Liver (tissue), 9 donors: ENCODE results near the gene MSI2. TPM values are rescaled to one million over a fixed set of nuclear protein-coding genes. Genes with fewer than 3 reads are reported as not detected.
A peak's percentile ranks its signal among the peaks of the same experiment; 100 is the strongest.

Experiments
- DNase-seq: peaks from one replicate; pipeline ENCODE4 v3.0.0-alpha.2; 2017; ENCODE audit warnings: low spot score
- H3K27ac ChIP-seq, 2 donors: one replicate each; pipeline ENCODE4 v1.7.0; 2013; ENCODE audit warnings: inconsistent platforms in 2 of 2, low read length in 2 of 2, control low read depth in 1 of 2, low read depth in 1 of 2, mild to moderate bottlenecking in 1 of 2
- H3K27me3 ChIP-seq, 4 donors: one replicate each; pipeline versions ENCODE4 v1.6.1 to v1.7.0; 2013; ENCODE audit warnings: low read length in 3 of 4, inconsistent platforms in 1 of 4, mild to moderate bottlenecking in 1 of 4, moderate library complexity in 1 of 4; ENCODE audit not compliant: control insufficient read depth in 4 of 4, insufficient read depth in 4 of 4
- H3K36me3 ChIP-seq, 4 donors: one replicate each; pipeline versions ENCODE4 v1.6.1 to v1.7.0; 2013; ENCODE audit warnings: low read length in 3 of 4, mild to moderate bottlenecking in 3 of 4, low read depth in 1 of 4, moderate library complexity in 1 of 4; ENCODE audit not compliant: control insufficient read depth in 4 of 4, insufficient read depth in 3 of 4
- H3K4me1 ChIP-seq, 4 donors: one replicate each; pipeline versions ENCODE4 v1.6.1 to v1.7.0; 2013; ENCODE audit warnings: low read length in 3 of 4, mild to moderate bottlenecking in 3 of 4, moderate library complexity in 1 of 4; ENCODE audit not compliant: control insufficient read depth in 4 of 4, insufficient read depth in 4 of 4
- H3K4me3 ChIP-seq, 3 donors: one replicate each; pipeline versions ENCODE4 v1.6.1 to v1.7.0; 2013; ENCODE audit warnings: low read length in 3 of 3, control low read depth in 1 of 3, low read depth in 1 of 3, mild to moderate bottlenecking in 1 of 3
- H3K9ac ChIP-seq, 2 donors: one replicate each; pipeline ENCODE4 v1.7.0; 2013; ENCODE audit warnings: low read length in 2 of 2, mild to moderate bottlenecking in 2 of 2, moderate library complexity in 2 of 2, control low read depth in 1 of 2, low read depth in 1 of 2
- H3K9me3 ChIP-seq, 4 donors: one replicate each; pipeline versions ENCODE4 v1.6.1 to v1.7.0; 2013; ENCODE audit warnings: low read length in 3 of 4; ENCODE audit not compliant: control insufficient read depth in 4 of 4
- ATF3 ChIP-seq: IDR thresholded peaks from 2 replicates; pipeline ENCODE4 v1.6.1; 2016; ENCODE audit warnings: antibody characterized with exemption
- CTCF ChIP-seq: fragments of 150-350 bp; IDR thresholded peaks from 2 replicates; pipeline ENCODE4 v1.5.1; 2017; ENCODE audit warnings: improper control_type of control experiment, low read depth, low read length; ENCODE audit not compliant: missing input control
- EGR1 ChIP-seq, 2 donors: IDR thresholded peaks; 2 replicates each; pipeline ENCODE4 v1.6.1; 2016 to 2018; ENCODE audit warnings: antibody characterized with exemption in 2 of 2, low read depth in 2 of 2
- FOXA1 ChIP-seq: IDR thresholded peaks from 2 replicates; pipeline ENCODE4 v1.6.1; 2016; ENCODE audit warnings: antibody characterized with exemption
- FOXA2 ChIP-seq: IDR thresholded peaks from 2 replicates; pipeline ENCODE4 v1.6.1; 2016; ENCODE audit warnings: antibody characterized with exemption
- GABPA ChIP-seq, 2 donors: IDR thresholded peaks in 1 of 2; conservative IDR thresholded peaks in 1 of 2; 2 replicates each; pipeline ENCODE4 v1.6.1; 2016; ENCODE audit warnings: antibody characterized with exemption in 2 of 2, mild to moderate bottlenecking in 1 of 2, moderate library complexity in 1 of 2
- HNF4A ChIP-seq, 2 donors: conservative IDR thresholded peaks; 2 replicates each; pipeline ENCODE4 v1.6.1; 2016; ENCODE audit warnings: antibody characterized with exemption in 2 of 2, mild to moderate bottlenecking in 2 of 2
- HNF4G ChIP-seq: IDR thresholded peaks from 2 replicates; pipeline ENCODE4 v1.6.1; 2016; ENCODE audit warnings: antibody characterized with exemption
- JUND ChIP-seq, 2 donors: IDR thresholded peaks; 2 replicates each; pipeline ENCODE4 v1.6.1; 2016; ENCODE audit warnings: antibody characterized with exemption in 2 of 2
- MAX ChIP-seq: IDR thresholded peaks from 2 replicates; pipeline ENCODE4 v1.6.1; 2016; ENCODE audit warnings: antibody characterized with exemption
- NR2F2 ChIP-seq: IDR thresholded peaks from 2 replicates; pipeline ENCODE4 v1.6.1; 2016; ENCODE audit warnings: antibody characterized with exemption
- RAD21 ChIP-seq, 2 donors: IDR thresholded peaks; 2 replicates each; pipeline ENCODE4 v1.6.1; 2016; ENCODE audit warnings: antibody characterized with exemption in 2 of 2, mild to moderate bottlenecking in 2 of 2
- REST ChIP-seq: IDR thresholded peaks from 2 replicates; pipeline ENCODE4 v1.6.1; 2016; ENCODE audit warnings: antibody characterized with exemption, mild to moderate bottlenecking
- RXRA ChIP-seq, 2 donors: IDR thresholded peaks; 2 replicates each; pipeline ENCODE4 v1.6.1; 2017 to 2018; ENCODE audit warnings: antibody characterized with exemption in 2 of 2, mild to moderate bottlenecking in 1 of 2
- SP1 ChIP-seq: IDR thresholded peaks from 2 replicates; pipeline ENCODE4 v1.6.1; 2018; ENCODE audit warnings: antibody characterized with exemption, mild to moderate bottlenecking
- TAF1 ChIP-seq: conservative IDR thresholded peaks from 2 replicates; pipeline ENCODE4 v1.6.1; 2016; ENCODE audit warnings: antibody characterized with exemption, mild to moderate bottlenecking
- YY1 ChIP-seq: IDR thresholded peaks from 2 replicates; pipeline ENCODE4 v1.6.1; 2016; ENCODE audit warnings: antibody characterized with exemption, mild to moderate bottlenecking
- ZBTB33 ChIP-seq: IDR thresholded peaks from 2 replicates; pipeline ENCODE4 v1.6.1; 2016; ENCODE audit warnings: antibody characterized with exemption
- WGBS: extraction: QIAGEN DNeasy Blood & Tissue Kit; methylation state at CpG from one replicate; pipeline ENCODE4 v1.1.7; 2013; 5-methylcytosine and 5-hydroxymethylcytosine counted together
- polyA plus RNA-seq, 2 donors: library from polyadenylated mRNA; stranded (reverse) in 1 of 2; unstranded in 1 of 2; fragments of 200-250 nt in 1 of 2; fragments of >200 nt in 1 of 2; fragmentation: Nextera tagmentation in 1 of 2; extraction: Ambion mirVana in 1 of 2; gene quantifications; one replicate each; pipeline versions ENCODE4 v1.2.1 to v1.2.3, GENCODE V29; 2013 to 2015
- total RNA-seq, 2 donors: library from RNA; depleted of rRNA; stranded (reverse); fragments of >200 nt; gene quantifications; one replicate each; pipeline ENCODE4 v1.2.3, GENCODE V29; 2014
- donor health status: healthy.
- donor health status: healthy.
- donor health status: healthy.
- donor health status: healthy.
- donor health status: healthy.

Gene MSI2
- total and polyA plus RNA-seq, 4 donors, result 5.7 to 15.6 (median 9.2) TPM

- no peaks in the 10 kb centered on the region for H3K4me1 ChIP-seq
- H3K9ac ChIP-seq, result no peak overlapping the region
- no peaks in the 10 kb centered on the region for H3K27me3 ChIP-seq
- no peak for TF ChIP-seq FOXA1
- no peak for TF ChIP-seq HNF4G
- no peak for TF ChIP-seq CTCF
- no peak for DNase-seq
- WGBS, result 89% methylated on average over 6 of the region's 6 CpGs
- H3K36me3 ChIP-seq, result no peaks in the 10 kb centered on the region
- no peak overlapping the region for H3K4me3 ChIP-seq
- no peaks in the 10 kb centered on the region for H3K9me3 ChIP-seq
- H3K27ac ChIP-seq, result no peak overlapping the region
Observed at GRCh38 chr17:57666946-57667345, 410.6 kb downstream of the MSI2 start.

GRCh38 chr17:57667461-57667923 lies 411.2 kb downstream of the MSI2 start:
- no peak overlapping the region for H3K27ac ChIP-seq
- H3K9me3 ChIP-seq, result no peaks in the 10 kb centered on the region
- no peak overlapping the region for H3K9ac ChIP-seq
- no peaks in the 10 kb centered on the region for H3K4me1 ChIP-seq
- 94% methylated on average over 6 of the region's 6 CpGs for WGBS
- DNase-seq, result peak; percentile 24
- TF ChIP-seq REST (no peak), RXRA (IDR thresholded peaks at IDR 0.05) (no peak), ATF3 (no peak), MAX (no peak), YY1 (no peak), CTCF (no peak), HNF4G (no peak), HNF4A (conservative IDR thresholded peaks at IDR 0.05) (no peak), SP1 (no peak), ZBTB33 (no peak), RAD21 (IDR thresholded peaks at IDR 0.05) (no peak), FOXA1 (no peak), GABPA (IDR thresholded peaks at IDR 0.05 in 1 of 2, conservative IDR thresholded peaks at IDR 0.05 in 1 of 2) (no peak), EGR1 (IDR thresholded peaks at IDR 0.05; ENCODE audit: low read depth in 2 of 2) (no peak), JUND (IDR thresholded peaks at IDR 0.05) (no peak), FOXA2 (no peak), NR2F2 (no peak), TAF1 (no peak)
- H3K27me3 ChIP-seq, result no peaks in the 10 kb centered on the region
- H3K4me3 ChIP-seq, result no peak overlapping the region
- H3K36me3 ChIP-seq, result no peaks in the 10 kb centered on the region
